HepG2 (cell line): ENCODE measurements around the gene ARHGEF39. TPM values are rescaled to one million over a fixed set of nuclear protein-coding genes. Genes with fewer than 3 reads are reported as not detected.

Source experiments
- FOXJ3 ChIP-seq: sonication (generic); formaldehyde crosslinking; IDR thresholded peaks from 2 replicates; pipeline ENCODE4 v1.4.0; 2020; ENCODE audit warnings: missing genetic modification reagents, mild to moderate bottlenecking, borderline replicate concordance
- JUNB ChIP-seq: sonication (generic); formaldehyde crosslinking; IDR thresholded peaks from 2 replicates; pipeline ENCODE4 v1.8.0; 2022; ENCODE audit warnings: missing genetic modification reagents, mild to moderate bottlenecking, borderline replicate concordance
- NCOA1 ChIP-seq: sonication (generic); formaldehyde crosslinking; IDR thresholded peaks from 2 replicates; pipeline ENCODE4 v1.9.0; 2021; ENCODE audit warnings: missing genetic modification reagents
- NCOR1 ChIP-seq: fragments of 200-600 bp; sonication (generic); IDR thresholded peaks from 2 replicates; pipeline ENCODE4 v1.7.0; 2017; ENCODE audit warnings: antibody characterized with exemption, low read length, borderline replicate concordance
- NR2F6 ChIP-seq, 2 experiments: IDR thresholded peaks; 2 replicates each; pipeline ENCODE4 v1.6.1; 2016; ENCODE audit warnings: antibody characterized with exemption in 1 of 2, mild to moderate bottlenecking in 1 of 2
- RFXANK ChIP-seq: IDR thresholded peaks from 2 replicates; pipeline ENCODE4 v1.6.1; 2016
- TCF7L2 ChIP-seq: IDR thresholded peaks from 2 replicates; pipeline ENCODE4 v1.6.1; 2011; ENCODE audit warnings: mild to moderate bottlenecking, low read depth, low read length, moderate library complexity
- THYN1 ChIP-seq: sonication (generic); formaldehyde crosslinking; IDR thresholded peaks from 2 replicates; pipeline ENCODE4 v1.8.1; 2023; ENCODE audit warnings: low read depth, mild to moderate bottlenecking, moderate library complexity, missing genetic modification reagents, borderline replicate concordance
- ZNF224 ChIP-seq: sonication (generic); formaldehyde crosslinking; IDR thresholded peaks from 2 replicates; pipeline ENCODE4 v1.5.0; 2020; ENCODE audit warnings: mild to moderate bottlenecking, missing genetic modification reagents
- ZNF564 ChIP-seq: sonication (generic); formaldehyde crosslinking; IDR thresholded peaks from 2 replicates; pipeline ENCODE4 v1.8.1; 2023; ENCODE audit warnings: mild to moderate bottlenecking, missing genetic modification reagents
- ZNF678 ChIP-seq: sonication (generic); formaldehyde crosslinking; IDR thresholded peaks from 2 replicates; pipeline ENCODE4 v1.4.0; 2020; ENCODE audit warnings: mild to moderate bottlenecking, missing genetic modification reagents
- polyA plus RNA-seq, 8 experiments: library from polyadenylated mRNA; depleted of rRNA in 3 of 8; stranded (reverse) in 7 of 8; unstranded in 1 of 8; fragments of >200 nt; fragmentation: Illumina TruSeq in 4 of 8; extraction: Trizol in 4 of 8; gene quantifications; 2 replicates each; pipeline versions ENCODE4 v1.2.1 to v1.2.3, GENCODE V29; 2011 to 2016; ENCODE audit warnings: low read depth in 4 of 8, missing spikeins in 1 of 8, mixed read lengths in 1 of 8; ENCODE audit not compliant: insufficient read depth in 1 of 8
- total RNA-seq, 5 experiments: library from RNA; depleted of rRNA; stranded (reverse); fragments of >200 nt; fragmentation: Illumina TruSeq; extraction: Trizol; gene quantifications; 2 replicates each; pipeline ENCODE4 v1.2.3, GENCODE V29; 2016; ENCODE audit warnings: low read depth in 1 of 5
- TF ChIP-seq, protein P1 (sequence below): sonication (generic); formaldehyde crosslinking; IDR thresholded peaks from 2 replicates; pipeline ENCODE4 v1.4.0; 2020; ENCODE audit warnings: mild to moderate bottlenecking, missing genetic modification reagents
- TF ChIP-seq, protein P2 (sequence below): sonication (generic); formaldehyde crosslinking; IDR thresholded peaks from 2 replicates; pipeline ENCODE4 v1.4.0; 2020; ENCODE audit warnings: mild to moderate bottlenecking, low read depth, missing genetic modification reagents
- TF ChIP-seq, protein P3 (sequence below): sonication (generic); formaldehyde crosslinking; IDR thresholded peaks from 2 replicates; pipeline ENCODE4 v1.4.0; 2020; ENCODE audit warnings: mild to moderate bottlenecking, missing genetic modification reagents
- TF ChIP-seq, protein P4 (sequence below): sonication (generic); formaldehyde crosslinking; IDR thresholded peaks from 2 replicates; pipeline ENCODE4 v1.5.0; 2020; ENCODE audit warnings: mild to moderate bottlenecking, missing genetic modification reagents

Gene ARHGEF39
- total and polyA plus RNA-seq, 2 of the 13 experiments (the other 11 are each of a cell fraction or from before 2014, with no cell fraction given): 11.2 to 12.3 TPM

DNA sequence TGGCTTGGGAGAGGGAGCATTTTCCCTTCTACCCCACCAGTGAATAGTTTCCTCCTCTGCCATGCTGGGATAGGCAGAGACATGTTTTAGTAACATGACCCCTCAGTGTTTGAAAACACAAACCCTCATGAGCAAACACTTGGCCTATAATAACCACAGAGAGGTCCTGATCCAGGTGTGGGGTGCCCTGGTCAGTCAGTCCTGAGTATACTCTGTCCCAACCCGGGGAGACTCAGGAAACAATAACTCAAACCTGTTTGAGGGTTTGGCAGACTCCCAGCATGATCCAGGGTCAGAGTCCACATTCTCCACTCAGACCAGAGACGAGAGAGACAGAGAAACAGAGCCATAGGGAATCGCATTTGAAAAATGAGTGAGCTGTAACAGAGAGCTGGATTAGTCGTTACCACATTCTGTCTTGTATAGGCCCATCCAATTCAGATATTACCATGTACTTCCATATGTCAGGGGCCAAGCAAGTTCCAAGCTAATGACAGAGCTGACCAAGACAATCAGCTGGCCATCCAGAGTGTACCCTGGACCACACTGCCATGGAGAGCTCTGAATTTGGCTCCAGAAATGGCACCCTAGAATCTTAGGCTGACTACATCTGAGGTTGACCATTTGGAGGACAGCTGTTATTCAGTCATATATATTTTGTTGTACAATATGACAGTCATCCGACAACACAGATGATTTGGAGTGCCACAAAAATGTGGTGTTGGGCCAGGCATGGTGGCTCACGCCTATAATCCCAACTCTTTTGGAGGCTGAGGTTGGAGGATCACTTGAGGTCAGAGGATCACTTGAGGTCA is 4.5 kb upstream of the ARHGEF39 start (continued):
- TF ChIP-seq, protein P1, sequence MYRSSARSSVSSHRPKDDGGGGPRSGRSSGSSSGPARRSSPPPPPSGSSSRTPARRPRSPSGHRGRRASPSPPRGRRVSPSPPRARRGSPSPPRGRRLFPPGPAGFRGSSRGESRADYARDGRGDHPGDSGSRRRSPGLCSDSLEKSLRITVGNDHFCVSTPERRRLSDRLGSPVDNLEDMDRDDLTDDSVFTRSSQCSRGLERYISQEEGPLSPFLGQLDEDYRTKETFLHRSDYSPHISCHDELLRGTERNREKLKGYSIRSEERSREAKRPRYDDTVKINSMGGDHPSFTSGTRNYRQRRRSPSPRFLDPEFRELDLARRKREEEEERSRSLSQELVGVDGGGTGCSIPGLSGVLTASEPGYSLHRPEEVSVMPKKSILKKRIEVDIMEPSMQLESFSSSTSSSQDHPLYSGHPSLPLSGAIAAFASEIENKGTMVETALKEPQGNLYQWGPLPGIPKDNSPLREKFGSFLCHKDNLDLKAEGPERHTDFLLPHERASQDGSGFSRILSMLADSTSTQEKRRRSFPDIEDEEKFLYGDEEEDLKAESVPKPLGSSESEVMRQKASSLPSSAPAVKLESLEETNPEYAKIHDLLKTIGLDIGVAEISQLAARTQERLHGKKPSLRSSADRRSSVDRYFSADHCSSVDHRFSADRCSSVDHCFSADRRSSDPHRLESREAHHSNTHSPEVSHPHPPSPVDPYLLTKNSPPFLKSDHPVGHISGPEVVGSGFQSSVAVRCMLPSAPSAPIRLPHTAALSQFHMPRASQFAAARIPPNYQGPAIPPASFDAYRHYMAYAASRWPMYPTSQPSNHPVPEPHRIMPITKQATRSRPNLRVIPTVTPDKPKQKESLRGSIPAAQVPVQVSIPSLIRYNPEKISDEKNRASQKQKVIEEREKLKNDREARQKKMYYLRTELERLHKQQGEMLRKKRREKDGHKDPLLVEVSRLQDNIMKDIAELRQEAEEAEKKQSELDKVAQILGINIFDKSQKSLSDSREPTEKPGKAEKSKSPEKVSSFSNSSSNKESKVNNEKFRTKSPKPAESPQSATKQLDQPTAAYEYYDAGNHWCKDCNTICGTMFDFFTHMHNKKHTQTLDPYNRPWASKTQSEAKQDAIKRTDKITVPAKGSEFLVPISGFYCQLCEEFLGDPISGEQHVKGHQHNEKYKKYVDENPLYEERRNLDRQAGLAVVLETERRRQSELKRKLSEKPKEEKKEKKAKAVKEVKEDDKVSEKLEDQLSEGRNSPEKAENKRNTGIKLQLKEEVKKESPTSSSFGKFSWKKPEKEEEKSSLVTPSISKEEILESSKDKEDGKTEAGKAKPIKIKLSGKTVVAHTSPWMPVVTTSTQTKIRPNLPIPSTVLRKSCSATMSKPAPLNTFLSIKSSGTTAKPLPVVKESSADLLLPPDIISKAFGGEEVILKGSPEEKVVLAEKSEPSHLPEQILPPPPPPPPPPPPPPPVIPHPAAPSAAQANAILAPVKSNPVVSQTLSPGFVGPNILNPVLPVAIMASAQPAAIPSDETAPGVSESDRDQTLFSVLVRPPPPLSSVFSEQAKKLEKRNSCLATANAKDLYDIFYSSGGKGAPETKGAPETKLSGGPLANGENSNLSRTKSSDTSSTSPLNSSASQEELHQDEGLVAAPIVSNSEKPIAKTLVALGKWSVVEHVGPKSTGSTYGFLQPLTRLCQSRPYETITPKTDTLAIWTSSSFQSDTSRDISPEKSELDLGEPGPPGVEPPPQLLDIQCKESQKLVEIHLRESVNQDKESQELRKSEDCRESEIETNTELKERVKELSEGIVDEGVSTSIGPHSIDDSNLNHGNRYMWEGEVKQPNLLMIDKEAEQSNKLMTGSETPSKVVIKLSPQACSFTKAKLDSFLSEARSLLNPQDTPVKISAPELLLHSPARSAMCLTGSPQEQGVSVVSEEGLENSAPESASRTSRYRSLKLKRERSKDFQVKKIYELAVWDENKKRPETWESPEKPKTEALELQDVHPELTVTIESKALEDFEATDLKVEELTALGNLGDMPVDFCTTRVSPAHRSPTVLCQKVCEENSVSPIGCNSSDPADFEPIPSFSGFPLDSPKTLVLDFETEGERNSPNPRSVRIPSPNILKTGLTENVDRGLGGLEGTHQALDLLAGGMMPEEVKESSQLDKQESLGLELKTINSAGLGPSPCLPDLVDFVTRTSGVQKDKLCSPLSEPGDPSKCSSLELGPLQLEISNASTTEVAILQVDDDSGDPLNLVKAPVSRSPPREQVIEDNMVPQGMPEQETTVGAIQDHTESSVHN (CRISPR knock-in tag): no peak
- TF ChIP-seq ZNF678 (CRISPR knock-in tag) (no peak), ZNF564 (CRISPR knock-in tag) (no peak), RFXANK (CRISPR knock-in tag) (no peak), NR2F6 (IDR thresholded peaks at IDR 0.05) (peak; percentile 14; the same call in 1 of the 2 replicates), NR2F6 (CRISPR knock-in tag; IDR thresholded peaks at IDR 0.05) (peak; percentile 61; the same call in 1 of the 2 replicates), JUNB (CRISPR knock-in tag) (no peak), TCF7L2 (no peak), NCOA1 (CRISPR knock-in tag) (no peak), NCOR1 (peak; percentile 79; the same call in 1 of the 2 replicates), FOXJ3 (CRISPR knock-in tag) (peak; percentile 26; the same call in 1 of the 2 replicates), THYN1 (CRISPR knock-in tag) (no peak), ZNF224 (CRISPR knock-in tag) (no peak)
- TF ChIP-seq, protein P2, sequence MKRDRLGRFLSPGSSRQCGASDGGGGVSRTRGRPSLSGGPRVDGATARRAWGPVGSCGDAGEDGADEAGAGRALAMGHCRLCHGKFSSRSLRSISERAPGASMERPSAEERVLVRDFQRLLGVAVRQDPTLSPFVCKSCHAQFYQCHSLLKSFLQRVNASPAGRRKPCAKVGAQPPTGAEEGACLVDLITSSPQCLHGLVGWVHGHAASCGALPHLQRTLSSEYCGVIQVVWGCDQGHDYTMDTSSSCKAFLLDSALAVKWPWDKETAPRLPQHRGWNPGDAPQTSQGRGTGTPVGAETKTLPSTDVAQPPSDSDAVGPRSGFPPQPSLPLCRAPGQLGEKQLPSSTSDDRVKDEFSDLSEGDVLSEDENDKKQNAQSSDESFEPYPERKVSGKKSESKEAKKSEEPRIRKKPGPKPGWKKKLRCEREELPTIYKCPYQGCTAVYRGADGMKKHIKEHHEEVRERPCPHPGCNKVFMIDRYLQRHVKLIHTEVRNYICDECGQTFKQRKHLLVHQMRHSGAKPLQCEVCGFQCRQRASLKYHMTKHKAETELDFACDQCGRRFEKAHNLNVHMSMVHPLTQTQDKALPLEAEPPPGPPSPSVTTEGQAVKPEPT (CRISPR knock-in tag): no peak
- TF ChIP-seq, protein P3, sequence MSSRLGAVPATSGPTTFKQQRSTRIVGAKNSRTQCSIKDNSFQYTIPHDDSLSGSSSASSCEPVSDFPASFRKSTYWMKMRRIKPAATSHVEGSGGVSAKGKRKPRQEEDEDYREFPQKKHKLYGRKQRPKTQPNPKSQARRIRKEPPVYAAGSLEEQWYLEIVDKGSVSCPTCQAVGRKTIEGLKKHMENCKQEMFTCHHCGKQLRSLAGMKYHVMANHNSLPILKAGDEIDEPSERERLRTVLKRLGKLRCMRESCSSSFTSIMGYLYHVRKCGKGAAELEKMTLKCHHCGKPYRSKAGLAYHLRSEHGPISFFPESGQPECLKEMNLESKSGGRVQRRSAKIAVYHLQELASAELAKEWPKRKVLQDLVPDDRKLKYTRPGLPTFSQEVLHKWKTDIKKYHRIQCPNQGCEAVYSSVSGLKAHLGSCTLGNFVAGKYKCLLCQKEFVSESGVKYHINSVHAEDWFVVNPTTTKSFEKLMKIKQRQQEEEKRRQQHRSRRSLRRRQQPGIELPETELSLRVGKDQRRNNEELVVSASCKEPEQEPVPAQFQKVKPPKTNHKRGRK (CRISPR knock-in tag): no peak
- TF ChIP-seq, protein P4, sequence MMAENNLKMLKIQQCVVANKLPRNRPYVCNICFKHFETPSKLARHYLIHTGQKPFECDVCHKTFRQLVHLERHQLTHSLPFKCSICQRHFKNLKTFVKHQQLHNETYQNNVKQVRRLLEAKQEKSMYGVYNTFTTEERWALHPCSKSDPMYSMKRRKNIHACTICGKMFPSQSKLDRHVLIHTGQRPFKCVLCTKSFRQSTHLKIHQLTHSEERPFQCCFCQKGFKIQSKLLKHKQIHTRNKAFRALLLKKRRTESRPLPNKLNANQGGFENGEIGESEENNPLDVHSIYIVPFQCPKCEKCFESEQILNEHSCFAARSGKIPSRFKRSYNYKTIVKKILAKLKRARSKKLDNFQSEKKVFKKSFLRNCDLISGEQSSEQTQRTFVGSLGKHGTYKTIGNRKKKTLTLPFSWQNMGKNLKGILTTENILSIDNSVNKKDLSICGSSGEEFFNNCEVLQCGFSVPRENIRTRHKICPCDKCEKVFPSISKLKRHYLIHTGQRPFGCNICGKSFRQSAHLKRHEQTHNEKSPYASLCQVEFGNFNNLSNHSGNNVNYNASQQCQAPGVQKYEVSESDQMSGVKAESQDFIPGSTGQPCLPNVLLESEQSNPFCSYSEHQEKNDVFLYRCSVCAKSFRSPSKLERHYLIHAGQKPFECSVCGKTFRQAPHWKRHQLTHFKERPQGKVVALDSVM: no peak
